GM18498 (cell line): ENCODE data around the gene SCMH1.

Experiments
- ATAC-seq: cut with Tn5 transposase; IDR thresholded peaks from one replicate; pipeline ENCODE4 v1.9.1; 2021; ENCODE audit warnings: mild to moderate bottlenecking, moderate library complexity; ENCODE audit not compliant: unreplicated experiment

The SCMH1 gene

DNA sequence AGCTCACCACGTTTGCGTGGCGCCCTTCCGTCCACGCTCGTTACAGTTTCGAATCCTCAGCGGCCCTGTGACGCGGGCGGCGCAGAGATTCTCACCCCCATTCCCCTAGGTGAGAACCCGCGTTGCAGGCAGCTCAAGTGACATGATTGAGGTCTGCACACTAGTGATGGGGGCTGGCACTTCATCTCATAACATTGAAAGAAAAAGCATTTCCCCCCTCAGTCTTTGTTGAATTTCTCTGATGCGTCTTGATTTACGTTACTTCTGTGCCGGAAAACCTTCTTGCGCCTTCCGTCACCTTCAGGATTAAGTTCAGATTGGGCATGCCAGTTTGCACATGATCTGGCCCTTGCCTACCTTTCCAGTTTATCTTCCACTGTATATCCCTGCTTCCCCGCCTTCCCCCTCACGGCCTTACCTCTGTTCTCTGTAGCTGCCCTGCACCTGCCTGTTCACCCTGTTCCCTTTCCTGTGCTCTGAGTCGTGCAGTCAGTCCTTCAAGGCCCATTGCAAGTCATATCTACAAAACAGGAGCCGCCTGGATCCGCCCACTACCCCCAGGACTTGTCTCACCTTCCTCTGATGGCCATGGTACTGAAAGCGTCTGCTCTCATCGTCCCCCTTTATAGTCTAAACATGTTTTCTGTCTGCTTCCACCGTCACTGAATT, 261.5 kb downstream of the SCMH1 start:
- no peak for ATAC-seq

DNA sequence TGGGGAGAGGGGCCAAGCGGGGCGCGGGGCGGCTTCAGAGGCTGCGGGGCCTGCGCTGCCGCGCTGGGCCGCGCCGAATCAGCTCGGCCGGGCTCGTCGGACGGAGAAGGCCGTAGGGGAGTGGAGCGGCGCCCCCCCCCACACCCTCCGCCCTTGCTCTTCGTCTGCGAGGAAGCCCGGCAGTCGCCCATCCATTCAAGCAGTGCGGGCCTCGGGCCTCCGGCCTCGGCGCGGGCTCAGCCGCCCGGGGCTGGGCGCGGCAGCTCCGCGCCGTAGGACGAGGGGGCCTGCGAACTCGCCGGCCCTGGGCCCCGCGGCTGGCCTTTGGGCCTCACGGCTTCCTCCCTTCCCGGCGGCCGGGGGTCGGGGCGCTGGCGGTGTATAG, 262.0 kb downstream of the SCMH1 start:
- peak; percentile 24 for ATAC-seq

DNA sequence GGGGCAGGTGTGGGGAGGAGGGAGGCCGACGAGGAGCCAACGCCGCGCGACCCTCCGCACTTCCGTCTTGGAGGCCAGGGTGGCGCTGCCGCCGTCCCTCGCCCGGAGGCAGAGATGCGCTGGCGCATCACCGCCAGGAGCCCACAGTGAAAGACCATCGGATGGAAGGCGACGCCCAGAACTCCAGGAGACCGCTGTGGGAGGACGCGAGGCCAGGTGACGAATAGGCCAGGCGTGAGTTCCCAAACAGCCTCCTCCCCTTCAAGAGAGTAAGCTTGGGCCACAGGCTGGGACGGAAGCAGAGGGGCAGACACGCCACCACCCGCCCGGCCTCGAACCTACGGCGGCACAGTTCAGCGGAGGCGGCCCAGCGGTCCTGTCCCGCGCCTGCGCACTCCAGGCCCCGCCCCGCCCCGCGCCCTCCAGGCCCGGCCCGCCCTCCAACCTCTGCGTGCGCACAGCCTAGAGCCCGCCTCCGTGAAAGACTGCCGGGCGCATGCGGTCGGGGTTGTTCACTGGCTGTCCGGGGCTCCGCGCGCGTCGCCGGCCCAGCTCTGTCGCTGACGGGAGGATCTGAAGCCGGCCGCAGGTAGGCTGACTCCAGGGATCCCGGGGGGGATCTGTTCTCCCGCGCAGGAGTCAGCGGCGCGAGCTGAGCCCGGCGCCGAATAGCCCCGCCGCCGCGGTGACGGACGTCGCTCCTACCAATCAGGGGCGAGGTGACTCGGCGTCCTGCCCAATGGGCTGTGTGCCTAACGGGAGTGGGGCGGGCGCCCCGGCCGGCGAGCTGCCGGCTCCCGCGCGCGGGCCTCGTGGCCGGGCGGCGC, 262.7 kb downstream of the SCMH1 start, which contains the start of gene CTPS1:
Gene CTPS1 (plus strand): TSS at position 456 of the 827 bp plus-strand sequence. CDS start 3,595 bp downstream, outside the sequence.
- peak; percentile 91 for ATAC-seq

DNA sequence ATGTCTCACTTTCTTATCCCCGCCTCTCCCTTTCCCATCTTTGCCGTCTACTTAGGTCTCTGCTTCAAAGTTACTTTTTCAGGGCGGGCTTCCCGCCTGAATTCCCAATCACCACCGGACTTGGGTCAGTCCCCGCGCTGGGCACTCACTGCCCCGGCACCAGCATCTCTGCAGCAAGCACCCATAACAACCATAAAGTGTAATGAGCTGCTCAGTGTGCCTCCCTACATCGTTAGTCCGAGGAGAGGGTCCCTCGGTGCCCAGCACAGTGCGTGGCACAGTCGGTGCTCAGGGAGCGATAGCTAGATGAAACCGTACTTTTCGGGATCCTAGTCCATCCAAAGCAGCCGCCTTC, 263.2 kb downstream of the SCMH1 start:
- ATAC-seq = no peak

DNA sequence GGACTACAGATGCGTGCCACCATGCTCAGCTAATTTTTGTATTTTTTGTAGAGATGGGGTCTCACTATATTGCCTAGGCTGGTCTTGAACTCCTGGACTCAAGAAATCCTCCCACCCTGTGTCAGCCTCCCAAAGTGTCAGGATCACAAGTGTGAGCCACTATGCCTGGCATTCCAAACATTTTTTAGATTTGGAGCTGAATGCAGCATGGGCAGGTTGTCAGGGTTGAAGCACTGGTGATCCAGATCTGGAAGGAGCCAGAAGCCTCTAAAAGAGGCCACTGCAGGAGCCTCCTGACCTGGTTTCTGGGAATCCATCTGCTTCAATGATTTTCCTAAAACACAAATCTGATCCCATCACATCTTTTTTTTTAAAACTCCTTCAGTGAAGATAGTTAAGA, 264.4 kb downstream of the SCMH1 start:
- no peak for ATAC-seq
